Activated CD8-positive, alpha-beta memory T cell treated with anti-CD3 and anti-CD28 coated beads for 48 hours (primary cell): ENCODE data around the gene KANSL1L.
"Not testable (repeated sequence)": the region's sequence is repeated elsewhere in the genome, so short reads cannot be mapped to it uniquely, and the experiment has no call there.

Experiments used
- DNase-seq, 3 experiments: peaks; one replicate each; pipeline ENCODE4 v3.0.0-alpha.2; 2020; ENCODE audit warnings: low read depth in 2 of 3, low spot score in 2 of 3

The KANSL1L gene

DNA sequence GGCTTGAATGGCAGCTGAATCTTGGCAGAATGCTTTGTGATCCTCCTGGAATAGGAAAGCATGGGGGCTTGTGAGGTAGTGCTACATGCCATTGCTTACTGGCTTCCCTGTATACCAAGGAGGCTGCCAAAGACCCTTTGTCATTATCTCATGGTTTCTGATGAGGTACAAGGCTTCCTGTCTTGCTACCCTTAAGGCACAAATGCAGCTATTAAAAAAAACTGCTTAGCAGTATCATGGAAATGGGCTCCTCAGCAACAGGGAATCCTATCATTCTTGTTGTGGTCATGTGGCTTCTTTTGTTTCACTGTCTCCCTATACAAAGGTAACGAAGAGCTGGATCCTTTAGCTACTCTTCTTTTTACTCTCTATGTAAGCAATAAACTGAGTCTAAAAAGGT is 6.6 kb upstream of the KANSL1L start:
- DNase-seq, result no peak

DNA sequence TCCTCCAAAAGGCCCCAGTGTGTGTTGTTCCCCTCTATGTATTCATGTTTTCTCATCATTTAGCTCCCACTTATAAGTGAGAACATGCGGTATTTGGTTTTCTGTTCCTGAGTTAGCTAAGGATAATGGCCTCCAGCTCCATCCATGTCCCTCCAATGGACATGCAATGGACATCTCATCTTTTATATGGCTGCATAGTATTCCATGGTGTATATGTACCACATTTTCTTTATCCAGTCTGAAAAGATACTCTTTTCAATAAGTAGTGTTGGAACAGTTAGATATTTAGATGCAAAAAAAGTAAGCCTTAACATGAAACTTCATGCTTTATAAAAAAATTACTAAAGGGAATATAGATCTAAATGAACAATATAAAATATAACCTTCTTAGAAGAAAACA is 5.9 kb upstream of the KANSL1L start:
- not testable (repeated sequence) for DNase-seq

DNA sequence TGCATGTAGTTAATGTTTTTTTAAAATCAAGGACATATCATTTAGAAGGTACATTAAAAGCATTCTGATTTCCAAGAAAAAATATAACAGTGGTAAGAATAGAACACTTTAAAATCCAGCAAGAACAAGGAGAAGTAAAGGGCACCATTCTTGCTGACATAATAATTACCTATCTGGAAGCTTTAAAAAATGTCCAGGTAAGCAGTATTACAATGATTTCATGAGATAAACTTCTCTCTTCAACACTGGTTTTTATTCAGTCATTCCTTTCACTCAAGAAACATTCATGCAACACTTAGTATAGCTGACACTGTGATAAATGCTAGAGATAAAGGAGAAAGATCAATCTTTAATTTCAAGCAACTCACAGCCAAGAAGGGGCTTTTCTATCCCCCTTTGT is 2.9 kb upstream of the KANSL1L start:
- no peak for DNase-seq

DNA sequence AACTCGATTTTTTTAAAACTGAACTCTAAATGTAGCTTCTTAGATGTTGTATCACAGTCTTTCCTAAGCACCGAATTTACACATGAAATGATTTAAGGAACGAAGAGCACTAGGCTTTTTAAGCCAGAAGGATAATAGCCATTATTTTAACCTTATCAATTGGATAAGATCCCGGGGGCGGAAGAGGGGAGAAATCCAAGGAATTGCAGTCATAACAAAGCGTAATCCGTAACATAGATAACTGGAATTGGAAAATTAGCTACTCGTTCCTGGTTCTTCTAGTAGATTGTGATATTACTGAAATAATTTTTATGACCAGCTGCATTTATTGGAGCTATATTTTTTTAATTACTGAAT is 988 bp upstream of the KANSL1L start:
- no peak for DNase-seq

DNA sequence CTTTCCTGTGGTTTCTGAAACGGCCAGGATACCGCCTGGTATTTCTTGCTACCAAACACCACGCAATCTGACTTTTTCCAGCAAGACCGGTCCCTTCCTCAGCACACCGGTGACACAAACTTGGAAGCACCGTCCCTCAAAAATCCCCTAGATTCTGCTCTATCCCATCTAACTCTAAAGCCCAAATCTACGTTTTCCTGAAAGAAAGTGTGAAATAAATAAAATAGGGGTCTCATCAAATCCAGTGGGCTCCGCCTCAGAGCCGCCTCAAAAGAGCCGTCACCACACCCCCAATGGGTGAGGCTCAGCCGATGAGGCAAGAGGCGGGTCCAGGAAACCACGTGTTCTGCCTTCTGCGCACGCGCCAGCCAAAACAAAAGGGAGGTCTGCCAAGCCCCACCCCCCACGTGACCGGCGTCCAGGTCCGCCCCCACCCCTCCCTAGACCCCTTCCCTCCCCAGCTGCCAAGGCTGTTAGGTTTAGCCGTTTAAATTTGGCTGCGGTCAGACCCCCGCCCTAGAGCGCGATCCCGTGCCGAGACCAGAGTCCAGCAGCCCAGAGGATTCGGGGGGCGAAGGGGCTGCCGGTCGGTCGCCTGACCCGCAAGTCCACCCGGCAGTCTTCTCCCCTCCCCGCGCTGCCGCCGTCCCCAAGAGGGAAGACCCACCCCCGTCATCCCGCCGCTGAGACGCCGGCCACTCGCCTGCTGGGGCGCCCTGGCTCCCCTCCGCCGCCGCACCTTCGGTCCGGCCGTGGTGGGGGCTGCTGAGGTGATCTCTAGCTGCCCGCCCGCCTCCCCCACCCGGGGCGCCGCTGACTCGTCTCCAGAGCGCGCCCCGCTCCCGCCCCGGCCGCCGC is 534 bp downstream of the KANSL1L start:
- peak; percentile 84 to 91 (median 91) for DNase-seq

DNA sequence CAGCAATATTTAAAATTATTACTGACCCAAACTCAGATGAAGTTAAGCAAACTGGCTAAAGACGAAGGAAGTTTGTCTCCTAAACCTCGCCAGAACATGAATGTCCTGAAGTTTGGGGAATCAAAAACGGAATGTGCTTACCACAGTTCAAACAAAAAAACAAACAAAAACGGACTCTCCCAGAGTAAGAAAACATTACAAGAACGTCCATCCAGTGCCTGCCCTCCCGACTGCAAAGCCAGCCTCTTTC is 1.1 kb downstream of the KANSL1L start:
- DNase-seq, result no peak

DNA sequence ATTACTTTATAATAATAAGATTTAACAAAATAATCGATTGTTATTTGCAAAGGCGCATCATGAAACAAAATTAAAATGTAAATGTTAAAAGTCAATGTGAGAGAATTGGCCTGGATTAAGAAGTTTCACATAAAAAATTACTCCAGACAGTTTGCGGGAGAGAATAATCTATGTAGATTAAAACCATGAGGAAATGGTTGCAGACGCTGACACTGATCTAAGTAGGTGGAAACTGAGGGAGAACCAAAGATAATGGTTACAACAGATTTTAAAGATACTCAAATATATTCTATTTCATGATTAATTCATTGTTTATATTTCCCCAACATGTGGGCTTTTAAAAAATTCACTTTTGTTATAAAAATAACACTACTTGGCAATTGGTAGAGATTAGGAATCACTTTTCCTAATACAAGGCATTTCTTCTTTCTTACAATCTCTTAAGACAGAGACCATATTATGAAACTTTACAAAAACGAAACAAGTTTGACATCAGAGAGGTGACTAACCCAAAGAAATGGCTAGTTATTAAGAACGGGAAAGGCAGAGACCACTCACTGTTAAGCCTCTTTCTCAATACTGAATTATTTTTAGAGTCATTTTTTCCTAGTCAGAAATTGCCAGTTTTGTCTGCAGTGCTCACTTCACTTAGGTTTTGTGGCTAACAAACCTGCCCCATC is 1.6 kb downstream of the KANSL1L start:
- DNase-seq, result no peak

DNA sequence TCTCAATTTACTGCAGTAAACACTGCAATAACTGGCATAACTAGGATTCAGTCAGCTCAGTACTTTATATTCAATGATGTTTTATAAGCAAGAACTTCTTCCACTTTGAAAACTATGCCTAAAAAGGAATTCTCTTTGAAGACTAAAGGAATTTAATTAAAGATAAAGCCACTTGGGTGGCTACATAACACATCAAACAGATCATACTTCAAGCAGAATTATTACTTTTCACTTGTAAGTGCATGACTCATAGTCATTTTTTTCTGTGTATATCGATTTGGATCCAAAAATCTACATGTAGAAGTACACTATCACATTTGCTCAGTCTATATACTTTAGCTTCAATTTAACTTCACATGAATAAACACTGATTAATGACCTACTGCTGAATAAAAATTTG is 4.0 kb downstream of the KANSL1L start:
- DNase-seq, result no peak

DNA sequence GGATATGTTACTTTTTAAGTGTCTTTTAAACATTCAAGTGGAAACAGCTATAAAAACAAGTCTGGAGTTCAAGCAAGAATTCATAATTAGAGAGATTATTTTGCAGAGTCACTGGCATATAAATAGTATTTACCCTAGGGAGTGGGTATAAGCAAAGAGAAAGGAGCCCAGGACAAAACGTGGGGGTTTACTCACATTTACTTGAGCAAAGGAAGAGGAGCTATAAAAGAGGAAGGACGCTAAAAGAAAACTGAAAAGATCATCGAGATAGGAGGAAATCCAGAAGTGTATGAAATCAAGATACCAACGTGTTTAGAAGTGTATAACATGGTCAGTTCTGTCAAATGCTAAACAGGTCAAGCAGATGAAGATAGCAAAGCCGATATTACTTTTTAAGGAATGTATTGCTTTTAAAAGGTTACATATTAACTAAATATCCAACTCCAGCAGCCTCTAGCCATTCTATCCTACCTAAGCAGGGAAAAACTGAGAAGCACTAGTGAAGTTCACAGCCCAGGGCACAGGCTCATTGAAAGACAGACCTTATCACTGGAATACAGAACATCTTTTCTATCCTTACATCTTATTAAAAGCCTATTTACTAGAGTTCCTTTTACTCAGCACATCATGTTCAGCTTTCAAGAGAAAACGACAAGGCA is 8.6 kb downstream of the KANSL1L start:
- no peak for DNase-seq

DNA sequence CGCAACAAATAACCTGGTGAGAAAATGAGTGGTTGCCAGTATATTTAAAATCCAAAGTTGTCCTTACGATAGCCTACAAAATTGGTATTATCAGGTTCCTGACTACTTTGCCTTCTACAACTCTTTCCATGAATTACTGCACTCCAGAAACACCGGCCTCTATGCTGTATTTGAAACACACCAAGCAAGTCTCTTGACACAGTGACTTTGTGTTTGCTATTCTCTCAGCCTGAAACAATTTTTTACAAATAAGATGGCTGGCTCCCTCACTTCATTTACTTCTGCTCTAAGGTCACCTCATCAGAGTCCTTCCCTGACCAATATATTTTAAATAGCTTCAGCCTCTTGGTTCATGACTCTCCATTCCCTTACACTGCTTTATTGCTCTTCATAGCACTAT is 12.2 kb downstream of the KANSL1L start:
- DNase-seq, result no peak

DNA sequence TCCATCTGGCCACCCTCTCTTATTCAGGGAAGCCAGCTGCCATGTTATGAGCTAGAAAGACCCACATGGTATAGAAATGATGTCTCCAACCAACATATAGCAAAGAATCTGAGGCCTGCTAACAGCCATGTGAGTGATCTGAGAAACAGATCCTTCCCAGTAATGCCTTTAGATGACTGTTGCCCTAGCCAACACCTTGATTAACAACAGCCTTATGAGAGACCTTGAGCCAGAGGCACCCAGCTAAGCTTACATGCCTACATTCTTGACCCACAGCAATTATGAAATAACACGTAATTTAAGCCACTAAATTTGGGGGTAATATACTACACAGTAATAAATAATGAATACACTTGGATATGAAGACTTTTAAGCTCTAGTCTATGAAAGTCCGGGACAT is 13.0 kb downstream of the KANSL1L start:
- DNase-seq, result no peak

DNA sequence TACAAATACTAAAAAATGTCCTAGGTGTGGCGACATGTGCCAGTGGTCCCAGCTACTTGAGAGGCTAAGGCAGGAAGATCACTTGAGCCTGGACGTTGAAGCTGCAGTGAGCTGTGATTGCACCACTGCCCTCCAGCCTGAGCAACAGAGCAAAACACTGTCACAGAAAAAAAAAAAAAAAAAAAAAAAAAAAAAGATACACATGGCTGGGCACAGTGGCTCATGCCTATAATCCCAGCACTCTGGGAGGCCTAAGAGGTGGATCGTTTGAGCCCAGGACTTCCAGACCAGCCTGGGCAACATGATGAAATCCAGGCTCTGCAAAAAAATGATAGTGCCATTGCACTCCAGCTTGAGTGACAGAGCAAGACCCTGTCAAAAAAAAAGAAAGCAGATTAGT is 13.7 kb downstream of the KANSL1L start:
- DNase-seq, result no peak

DNA sequence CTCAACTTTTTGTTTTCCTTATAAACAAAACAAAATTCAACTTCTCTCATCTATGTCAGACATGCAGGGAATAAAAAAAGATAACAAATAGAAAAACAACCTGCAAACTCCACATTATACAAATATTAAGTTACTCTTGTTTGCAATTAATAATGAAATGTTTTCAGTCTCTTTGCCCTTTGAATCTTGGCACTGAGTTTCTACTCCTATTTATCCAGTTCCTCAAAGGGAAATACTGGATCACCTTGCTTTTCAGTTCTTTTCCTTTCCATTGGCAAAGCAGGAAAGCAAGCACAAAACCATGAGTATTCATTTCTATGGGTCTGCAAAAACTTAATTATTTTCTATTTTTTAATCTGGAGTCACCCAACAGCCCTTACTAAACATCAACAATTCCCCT is 23.6 kb downstream of the KANSL1L start:
- no peak for DNase-seq

DNA sequence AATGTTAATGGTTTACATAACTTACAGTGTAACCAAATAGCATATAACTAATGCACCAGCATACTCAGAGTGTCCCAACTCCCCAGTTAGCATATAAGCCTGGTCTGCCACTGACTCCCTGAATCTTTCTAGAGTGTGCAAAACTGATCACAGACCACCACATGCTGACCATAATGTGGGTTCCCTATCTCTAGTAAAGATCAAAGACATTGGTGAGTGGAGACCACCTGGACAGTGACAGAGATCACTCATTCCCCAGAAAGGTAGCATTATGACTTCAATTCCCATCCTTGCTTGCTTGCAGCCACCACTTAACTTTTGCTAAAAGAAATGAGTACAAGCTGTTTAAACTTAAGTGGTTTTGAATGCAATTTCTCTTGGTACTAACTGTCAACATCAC is 39.0 kb downstream of the KANSL1L start:
- no peak for DNase-seq

DNA sequence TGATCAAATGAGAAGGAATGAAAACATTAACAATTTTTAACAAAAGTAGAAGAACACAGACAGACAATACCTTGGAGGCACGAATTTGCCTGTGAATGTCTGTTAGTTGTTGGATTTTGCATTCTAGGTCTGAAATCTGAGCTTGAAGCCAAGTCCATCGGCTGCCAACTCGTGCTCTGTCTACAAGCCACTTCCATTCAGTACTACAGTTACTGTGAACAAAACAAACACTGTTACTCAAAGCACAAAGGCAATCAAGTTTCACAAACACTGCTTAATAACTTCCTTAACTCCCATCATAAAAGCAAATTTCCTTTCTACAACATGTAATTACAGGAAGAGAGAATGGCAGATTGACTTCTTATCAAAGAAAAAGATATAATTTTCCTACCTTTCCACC is 42.2 kb downstream of the KANSL1L start:
- DNase-seq, result no peak

DNA sequence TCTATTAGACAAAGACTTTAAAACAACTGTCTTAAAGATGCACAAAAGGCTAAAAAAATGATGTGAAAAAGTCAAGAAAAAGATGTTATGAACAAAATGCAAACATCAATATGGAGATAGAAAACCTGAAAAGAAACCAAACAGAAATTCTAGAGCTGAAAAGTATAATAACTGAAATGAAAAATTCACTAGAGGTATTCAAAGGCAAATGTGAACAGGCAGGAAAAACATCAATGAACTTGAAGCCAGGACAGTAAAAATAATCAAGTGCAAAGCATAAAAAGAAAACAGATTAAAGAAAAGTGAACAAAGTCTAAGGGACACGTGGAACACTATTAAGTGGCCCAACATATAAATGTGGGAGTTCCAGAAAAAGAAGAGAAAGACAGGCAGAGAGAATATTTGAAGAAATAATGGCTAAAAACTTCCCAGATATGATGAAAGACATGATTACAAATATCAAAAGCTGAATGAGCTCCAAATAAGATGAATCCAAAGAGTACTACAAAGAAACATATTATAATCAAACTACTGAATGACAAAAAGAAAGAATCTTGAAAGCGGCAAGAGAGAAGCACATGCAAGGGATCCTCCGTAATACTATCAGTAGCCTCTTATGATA is 57.5 kb downstream of the KANSL1L start:
- no peak for DNase-seq

DNA sequence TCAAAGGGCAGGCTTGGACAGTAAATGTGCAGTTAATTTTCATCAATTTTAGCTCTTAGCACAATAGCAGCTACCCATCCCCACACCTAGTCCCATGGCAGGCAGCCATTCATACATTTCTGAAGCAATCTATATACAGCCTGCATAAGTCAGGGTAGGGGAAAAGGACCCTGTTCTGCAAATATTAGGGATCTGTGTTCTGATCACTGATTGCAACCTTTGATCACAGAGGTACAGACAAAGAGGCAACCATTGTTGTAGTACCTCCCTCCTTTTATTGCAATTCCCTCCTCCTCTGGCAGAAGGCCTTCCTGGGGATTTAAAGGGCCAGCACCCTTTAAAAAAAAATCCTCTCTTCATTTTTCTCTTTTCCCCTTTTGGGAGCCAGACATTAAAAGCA is 58.3 kb downstream of the KANSL1L start:
- no peak for DNase-seq

DNA sequence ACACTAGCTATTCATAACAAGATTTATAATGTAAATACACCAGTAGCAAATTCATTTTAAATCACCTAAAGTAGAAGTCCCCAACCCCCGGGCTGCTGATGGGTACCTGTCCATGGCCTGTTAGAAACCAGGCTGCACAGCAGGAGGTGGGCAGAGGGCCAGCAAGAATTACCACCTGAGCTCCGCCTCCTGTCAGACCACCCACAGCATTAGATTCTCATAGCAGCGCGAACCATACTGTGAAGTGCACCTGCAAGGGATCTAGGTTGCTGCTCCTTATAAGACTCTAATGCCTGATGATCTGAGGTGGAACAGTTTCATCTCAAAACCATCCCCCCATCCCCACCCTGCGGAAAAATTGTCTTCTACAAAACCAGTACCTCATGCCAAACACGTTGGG is 71.3 kb downstream of the KANSL1L start:
- DNase-seq, result no peak

DNA sequence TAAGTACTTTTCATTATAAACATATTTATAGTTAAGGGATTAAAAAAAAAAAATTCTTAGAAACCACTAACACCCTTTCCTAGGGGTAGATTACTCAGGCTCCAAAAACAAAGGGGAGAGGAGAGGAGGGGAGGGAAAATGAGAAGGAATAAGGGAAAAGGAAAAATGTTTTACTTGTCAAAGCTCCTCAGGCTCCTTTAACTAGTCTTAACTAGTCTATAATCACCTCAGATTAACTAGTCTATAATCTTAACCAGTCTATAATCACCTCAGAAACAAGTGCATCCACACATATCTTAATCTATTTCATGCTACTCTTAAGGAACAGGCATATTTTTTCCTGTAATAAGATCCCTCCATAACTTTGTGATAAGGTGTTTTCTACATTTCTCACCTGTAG is 76.4 kb downstream of the KANSL1L start:
- no peak for DNase-seq

DNA sequence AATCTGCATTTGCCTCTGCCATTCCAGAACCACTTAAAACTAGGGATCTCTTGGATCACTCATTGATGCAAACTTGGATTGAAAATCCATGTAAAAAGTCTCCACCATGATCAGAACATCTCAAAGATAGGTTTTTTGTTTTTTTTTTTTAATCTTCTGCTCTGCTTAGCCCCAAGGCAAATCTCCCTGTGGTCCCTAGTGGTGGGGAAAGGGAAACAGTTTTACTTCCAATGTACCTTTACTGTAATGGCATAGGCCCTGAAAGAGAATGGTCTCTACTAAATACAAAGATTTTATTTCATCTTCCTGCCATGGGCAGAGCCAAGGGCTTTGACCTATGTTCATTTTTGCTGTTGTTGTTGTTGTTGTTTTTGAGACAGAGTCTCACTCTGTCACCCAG is 78.4 kb downstream of the KANSL1L start:
- DNase-seq, result no peak

DNA sequence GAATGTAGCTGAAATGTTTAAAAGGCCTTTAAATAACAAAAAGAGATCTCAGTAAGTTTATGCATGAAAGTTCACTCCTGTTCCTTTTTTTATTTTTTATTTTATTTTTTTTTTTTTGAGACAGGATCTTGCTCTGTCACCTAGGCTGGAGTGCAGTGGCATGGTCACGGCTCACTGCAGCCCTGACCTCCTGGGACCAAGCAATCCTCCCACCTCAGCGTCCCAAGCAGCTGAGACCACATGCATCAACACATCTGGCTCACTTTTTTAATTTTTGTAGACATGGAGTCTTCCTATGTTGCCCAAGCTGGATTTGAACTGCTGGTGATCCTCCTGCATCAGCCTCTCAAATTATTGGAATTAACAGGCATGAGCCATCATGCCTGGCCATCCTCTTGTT is 84.3 kb downstream of the KANSL1L start:
- DNase-seq, result no peak

DNA sequence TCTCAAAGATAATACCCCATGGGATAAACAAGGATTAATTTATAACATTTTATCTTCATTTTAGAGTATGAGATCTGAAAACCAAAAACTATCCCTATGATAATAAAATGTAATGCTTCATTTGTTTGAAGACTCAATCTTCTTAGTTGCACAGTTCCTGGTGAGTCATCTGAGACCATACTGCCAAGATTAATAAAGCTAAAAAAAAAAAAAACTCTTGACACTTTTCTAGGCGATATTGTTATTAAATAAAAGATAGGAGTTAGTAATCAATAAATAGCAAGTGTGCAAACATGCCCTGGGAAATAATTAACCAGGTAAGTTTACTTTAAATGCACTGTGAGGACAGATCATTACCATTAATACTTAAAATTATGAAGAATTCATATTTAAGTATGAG is 84.9 kb downstream of the KANSL1L start:
- DNase-seq, result no peak
